NCI-H748 (cell line): ENCODE results near the gene RAB35.
"Not testable (repeated sequence)": the region's sequence is repeated elsewhere in the genome, so short reads cannot be mapped to it uniquely, and the experiment has no call there.

ENCODE experiments used
- DNase-seq: peaks from one replicate; lab custom pipeline; 2025; ENCODE audit not compliant: unreplicated experiment; lab: John Stamatoyannopoulos, UW

The RAB35 gene

DNA sequence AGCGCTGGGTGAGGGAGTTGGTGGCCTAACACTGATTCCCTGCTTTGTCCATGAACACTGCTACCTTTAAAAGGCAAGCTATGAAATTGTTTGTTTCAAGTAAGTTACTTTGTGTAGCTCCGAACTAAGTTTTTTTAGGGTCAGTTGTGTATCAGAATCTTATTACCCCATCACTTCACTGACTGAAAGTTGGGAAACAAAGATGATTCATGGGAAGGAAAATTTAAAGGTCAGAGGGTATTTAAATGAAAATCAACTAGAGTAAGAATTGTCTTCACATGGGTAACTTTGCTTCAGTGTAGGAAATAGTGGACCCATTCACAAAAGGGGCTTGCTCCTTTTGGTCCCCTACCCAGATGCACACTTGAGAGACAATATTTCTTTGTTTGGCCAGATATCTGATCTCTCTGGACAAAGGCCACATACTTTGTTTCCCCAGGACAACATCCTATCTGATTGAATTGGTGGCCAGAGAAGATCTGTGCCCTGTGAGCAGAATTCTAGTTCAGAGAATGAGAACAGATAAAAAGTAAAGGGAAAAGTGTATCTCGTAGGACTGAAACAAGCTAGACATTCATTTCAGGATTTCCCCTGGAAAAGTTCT, 53.5 kb downstream of the RAB35 start:
- no peak for DNase-seq

DNA sequence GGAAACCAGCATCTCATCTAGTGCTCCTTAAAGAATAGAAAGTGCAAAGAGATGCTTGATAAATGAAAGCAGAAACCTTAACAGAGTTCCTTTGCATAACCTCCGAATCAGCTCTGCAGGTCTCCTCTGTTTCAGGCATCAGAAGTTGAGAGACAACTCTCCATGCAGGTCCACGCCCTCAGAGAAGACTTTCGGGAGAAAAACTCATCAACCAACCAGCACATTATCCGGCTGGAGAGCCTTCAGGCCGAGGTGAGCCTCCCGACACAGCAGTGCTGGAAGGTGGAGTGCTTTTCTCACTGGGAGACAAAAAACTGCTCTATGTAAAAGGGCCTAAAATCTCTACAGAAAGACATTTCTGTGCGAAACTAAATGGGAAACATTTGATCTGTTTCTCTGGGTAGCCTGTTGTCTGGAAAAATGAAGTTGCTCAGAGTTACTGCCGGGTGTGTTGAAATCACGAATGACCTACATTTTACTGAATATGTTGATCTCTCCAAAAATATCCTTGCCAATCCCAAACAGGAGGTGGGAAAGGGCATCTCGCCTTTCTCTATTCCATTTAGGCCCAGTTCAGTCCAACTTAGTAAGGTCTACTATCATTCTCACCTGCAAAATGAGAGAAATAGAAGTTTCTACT, 54.9 kb downstream of the RAB35 start:
- DNase-seq: no peak

DNA sequence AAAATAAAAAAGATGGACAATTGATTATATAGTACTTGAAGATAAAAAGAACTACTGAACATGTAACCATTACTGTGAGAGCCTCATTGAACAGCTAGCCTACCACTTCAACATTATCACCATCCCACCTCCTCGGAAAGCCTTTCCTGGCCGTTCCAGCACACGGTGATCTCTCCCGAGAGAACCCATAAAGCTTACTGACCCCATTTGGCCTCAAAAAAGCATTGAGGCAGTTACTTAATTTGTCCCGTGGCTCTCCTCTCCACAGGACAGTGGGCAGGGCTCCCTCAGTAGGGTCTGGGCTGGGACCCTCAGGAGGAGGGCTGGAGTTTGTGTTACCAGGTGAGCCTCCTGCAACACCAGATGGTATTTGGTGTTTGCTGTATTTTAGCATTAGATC, 55.8 kb downstream of the RAB35 start:
- no peak for DNase-seq

DNA sequence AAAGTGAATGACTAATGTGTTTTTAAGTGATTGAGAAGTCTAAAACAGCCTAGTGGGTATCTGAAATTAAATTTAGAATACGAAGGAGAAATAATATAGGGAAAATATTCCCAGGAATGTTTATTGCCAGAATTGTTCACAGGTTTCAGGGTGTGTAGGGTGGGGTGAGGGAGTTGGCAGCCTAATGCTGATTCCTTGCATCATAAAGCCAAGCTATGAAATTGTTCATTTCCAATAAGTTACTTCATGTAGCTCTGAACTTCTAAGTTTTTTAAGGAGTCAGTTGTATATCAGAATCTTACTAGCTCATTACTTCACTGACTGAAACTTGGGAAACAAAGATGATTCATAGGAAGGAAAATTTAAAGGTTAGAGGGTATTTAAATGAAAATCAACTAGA, 56.4 kb downstream of the RAB35 start:
- DNase-seq: no peak

DNA sequence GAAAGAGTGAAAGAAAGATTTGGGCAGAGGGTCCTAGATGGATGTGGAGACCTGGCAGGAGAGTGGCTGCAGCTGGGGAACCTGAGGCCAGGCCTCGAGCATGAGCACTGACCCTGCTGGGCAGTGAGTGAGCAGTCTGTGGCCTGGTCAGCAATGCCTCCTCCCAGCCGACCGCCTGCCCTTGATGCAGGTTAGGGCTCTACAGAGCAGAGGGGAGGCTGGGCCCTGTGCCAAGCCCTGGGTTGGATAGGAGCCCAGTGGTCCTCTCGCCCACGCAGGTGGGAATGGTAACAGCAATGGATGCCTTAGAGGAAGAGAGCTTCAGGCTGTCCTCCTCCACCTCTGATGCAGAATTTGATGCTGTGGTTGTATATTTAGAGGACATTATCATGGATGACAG, 59.8 kb downstream of the RAB35 start:
- DNase-seq: no peak

DNA sequence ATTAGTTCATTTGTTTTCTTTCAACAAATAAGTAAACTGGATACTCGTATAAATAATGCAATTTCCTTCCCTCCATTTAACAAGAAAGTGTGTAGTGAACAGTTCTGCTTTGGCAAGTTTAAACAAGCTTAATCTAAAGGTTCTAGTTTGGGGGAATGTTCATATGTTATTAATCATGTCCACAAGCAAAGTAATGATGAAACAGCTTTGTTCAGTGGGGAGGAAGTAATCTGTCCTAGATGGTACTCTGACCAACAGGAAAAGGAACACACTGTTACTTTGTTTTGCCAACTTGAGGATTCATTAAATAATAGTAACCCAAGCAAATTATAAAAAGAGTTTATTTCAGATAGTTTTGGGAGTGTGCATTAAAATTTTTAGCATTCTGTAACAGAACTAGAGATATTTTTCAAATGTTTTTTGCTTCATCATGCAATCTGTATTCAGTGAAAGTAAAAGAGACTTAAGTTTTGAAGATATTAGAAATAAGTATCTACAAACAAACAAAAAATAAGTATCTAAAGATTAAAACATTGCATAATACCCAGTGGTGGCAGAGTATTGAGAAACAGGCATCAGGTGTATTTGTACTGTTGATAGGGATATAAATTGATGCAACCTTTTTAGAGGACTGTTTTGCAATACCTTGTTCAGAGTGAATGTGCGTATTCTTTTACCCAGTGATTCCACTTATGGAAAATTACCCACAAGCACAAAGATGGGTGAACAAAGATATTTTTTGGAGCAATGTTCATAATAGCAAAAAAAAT, 61.1 kb downstream of the RAB35 start:
- no peak for DNase-seq

DNA sequence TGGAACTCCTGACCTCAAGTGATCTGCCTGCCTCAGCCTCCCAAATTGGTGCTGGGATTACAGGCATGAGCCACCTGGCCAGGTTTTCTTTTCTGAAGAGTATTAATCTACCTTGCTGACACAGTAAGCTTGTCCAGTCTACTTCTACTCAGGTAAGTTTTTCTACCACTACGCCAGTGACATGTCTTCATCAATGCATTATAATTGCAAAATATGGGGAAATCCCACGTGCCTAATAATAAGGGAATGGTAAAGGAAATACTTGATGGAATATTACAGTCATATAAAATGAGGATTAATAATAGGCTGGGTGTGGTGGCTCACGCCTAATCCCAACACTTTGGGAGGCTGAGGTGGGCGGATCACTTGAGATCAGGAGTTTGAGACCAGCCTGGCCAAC, 62.3 kb downstream of the RAB35 start:
- DNase-seq: no peak

DNA sequence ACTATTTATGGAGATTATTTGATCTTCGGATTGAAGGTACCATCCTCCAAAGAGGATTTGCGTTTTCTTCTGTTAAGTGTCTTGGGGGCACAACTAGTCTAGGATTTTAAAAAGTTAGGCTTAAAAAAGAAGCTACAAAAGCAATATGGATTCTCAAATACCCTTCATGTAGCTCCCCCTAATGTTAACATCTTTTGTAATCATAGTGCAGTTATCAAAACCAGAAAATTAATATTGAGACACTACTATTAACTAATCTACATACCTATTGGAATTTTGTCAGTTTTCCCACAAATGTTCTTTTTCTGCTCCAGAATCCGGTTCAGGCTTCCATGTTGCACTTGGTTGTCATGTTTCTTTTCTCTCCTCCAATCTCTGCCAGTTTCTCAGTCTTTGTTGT, 65.0 kb downstream of the RAB35 start:
- DNase-seq: no peak

DNA sequence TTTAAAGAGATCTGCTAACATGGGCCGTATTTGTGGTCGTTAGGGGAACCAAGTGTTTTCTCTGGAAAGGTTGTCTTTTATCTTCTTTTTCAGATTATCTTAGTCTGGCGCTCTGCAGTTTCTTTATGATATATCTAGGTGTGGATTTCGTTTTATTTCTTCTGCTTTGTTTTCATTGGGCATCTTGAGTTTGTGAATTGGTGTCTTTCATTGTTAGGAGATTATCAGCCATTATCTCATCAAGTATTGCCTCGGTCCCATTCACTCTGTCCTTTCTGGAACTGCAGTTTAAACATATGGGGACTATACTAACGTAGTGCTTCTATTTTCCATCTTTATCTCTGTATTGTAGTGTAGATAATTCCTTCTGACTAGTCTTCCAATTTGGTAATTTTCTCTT, 67.1 kb downstream of the RAB35 start:
- DNase-seq: no peak

DNA sequence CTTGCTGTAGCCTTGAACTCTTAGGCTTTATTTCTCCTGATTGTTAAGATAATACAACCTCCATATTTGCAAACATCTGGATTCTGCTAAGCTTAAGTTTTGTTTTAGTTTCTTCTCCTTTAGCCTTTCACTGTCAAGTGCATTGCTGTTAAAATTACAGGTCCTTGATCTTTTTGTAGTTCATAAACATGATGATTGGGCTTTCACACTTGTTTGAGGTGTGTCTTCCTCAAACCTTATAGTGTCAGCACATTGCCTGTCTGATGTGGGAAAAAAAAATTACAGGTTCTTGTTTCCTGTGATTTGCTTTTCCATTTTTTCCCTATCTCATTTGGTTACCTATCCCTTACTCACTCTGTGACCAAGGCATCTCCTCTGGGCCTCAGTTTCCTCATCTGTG, 68.3 kb downstream of the RAB35 start:
- no peak for DNase-seq

DNA sequence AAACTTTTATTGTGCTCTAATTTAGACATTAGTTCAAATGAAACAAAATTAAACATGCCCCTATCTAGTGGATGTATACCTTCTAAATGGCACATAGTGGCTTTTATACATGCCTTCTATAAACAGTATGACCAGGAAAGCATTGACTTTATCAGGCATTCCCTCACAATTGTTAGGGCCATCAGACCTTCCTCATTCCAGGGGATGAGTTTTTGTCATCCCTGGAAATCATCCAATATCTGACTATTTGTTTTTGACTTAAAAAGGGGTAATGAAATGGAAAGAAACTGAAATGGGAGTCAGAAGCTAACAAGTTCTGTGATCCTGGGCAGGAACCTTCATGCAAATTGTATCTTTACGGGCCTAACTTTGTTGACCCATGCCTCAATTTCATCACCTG, 69.5 kb downstream of the RAB35 start:
- DNase-seq: no peak

DNA sequence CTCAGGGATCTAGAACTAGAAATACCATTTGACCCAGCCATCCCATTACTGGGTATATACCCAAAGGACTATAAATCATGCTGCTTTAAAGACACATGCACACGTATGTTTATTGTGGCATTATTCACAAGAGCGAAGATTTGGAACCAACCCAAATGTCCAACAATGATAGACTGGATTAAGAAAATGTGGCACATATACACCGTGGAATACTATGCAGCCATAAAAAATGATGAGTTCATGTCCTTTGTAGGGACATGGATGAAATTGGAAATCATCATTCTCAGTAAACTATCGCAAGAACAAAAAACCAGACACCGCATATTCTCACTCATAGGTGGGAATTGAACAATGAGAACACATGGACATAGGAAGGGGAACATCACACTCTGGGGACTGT, 71.2 kb downstream of the RAB35 start:
- not testable (repeated sequence) for DNase-seq
